GM12874 (cell line): ENCODE results near the gene BICRAL.

Experiments used
- CTCF ChIP-seq: IDR thresholded peaks from 2 replicates; pipeline ENCODE4 v1.5.1; 2011; ENCODE audit warnings: low read depth, mild to moderate bottlenecking, control low read depth, low read length, moderate library complexity; ENCODE audit not compliant: insufficient read depth

The BICRAL gene

DNA sequence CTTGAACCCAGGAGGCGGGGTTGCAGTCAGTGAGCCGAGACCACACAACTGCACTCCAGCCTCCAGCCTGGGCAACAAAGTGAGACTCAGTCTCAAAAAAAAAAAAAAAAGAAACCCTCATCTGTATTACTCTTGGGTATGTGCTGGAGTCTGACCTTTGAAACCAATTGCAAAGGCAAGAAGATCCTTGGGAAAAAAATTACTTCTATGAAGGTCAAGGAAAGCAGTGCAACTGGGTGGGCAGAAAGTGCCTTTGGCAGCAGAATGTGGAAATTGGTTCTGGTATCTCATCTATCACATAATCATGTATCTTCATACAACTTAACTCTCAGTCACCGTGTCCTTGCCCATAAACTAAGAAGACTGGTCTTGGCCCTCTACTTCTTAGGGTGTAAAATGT is 89.9 kb downstream of the BICRAL start:
- no peak for TF ChIP-seq CTCF

DNA sequence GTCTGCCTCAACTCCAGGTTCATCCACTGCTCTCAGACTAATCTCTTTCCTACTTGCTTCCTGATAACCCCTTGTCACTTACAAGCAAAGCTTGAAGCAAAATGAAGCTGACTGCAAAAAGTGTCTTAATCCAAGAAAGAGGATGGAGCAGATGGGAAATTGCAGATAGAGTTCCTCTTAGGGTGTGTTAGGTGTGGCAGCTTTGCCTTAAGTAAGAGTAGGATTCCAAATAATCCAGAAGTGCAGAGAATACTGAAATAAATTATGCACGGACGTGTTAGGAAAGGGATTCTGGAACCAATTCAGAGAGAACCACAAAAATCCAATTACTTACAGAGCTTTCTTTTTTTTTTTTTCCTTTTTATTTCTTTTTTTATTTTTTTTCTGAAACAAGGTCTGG is 91.5 kb downstream of the BICRAL start:
- TF ChIP-seq CTCF, result no peak

DNA sequence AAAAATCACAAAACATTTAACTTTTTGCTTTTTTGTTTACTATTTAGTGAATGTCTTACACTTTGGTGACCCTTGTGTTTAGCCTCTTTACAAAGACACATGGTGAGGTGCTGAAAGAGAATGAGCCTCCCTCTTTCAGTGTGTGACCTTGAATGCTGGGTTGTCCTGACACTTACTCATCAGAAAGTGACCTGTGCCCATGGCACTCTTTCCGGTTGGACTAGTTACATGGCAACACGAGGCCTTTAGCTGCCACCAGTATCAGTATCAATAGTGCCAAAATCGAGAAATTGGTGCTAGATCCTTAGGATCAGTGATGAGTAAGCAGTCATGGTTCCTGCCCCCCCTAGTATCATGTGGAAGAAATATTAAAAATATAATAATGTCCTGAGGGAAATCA is 95.8 kb downstream of the BICRAL start:
- TF ChIP-seq CTCF, result no peak

DNA sequence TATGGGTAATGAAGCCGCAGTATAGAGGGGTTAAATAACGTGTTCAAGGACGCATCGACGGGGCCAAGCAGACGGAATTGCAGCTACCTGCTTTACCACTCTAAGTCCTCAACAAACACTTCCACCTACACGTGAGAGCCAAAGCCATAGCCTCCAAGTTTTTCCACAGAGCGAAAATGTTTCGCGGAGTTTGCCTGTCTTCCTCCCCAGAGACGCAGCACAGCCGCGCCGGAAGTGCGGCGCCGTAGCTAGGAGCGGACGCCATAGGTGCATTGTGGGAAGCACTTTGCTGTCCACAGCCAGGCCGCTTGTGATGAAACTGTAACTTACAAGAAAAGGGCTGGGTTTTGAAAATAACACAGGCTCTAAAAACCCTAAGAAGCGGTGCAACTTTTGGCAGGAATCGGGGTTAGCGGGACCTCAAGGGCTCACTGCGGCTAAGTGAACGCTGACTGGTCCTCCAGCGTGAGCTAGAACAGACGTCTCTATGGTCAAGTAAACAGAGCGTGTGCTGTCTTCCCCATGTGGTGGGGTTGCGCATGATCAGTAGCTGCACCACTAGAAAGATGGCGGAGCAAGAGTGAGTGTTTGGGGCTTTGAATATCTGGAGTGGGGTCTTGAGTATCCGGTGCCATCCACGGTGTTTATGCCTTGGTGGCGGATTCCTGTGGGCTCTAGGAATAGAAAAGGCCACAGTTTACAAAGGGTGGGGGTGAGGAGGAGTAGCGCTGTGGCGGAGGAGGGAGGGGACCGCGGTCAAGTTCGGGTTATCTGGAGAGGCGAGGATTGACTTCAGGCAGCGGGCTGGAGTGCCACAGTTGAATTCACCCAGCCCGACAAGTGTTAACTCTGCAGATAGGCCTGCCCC is 97.8 kb downstream of the BICRAL start, which contains the start of gene RPL7L1:
Gene RPL7L1, plus strand, starts transcription at position 245 of the 868 bp plus-strand sequence. Its CDS starts 295 bp downstream, at position 540.
- no peak for TF ChIP-seq CTCF

DNA sequence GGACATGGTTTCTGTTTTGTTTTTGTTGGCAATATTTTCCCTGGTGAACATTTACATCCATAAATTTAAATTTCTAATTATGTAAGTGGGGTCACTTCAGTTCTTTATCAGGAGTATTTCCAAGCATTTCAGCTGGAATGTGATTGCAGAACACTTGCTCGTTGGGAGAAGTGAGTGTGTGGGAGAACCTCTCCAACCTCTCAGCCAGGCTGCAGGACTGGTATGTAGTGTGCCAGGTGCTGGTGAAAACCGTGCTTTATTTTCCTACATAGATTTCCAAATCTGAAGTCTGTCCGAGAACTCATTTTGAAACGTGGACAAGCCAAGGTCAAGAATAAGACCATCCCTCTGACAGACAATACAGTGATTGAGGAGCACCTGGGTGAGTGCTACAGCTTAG is 103.8 kb downstream of the BICRAL start:
- no peak for TF ChIP-seq CTCF

GRCh38 chr6:42889815-42890214 is 108.0 kb downstream of the BICRAL start:
- no peak for TF ChIP-seq CTCF

DNA sequence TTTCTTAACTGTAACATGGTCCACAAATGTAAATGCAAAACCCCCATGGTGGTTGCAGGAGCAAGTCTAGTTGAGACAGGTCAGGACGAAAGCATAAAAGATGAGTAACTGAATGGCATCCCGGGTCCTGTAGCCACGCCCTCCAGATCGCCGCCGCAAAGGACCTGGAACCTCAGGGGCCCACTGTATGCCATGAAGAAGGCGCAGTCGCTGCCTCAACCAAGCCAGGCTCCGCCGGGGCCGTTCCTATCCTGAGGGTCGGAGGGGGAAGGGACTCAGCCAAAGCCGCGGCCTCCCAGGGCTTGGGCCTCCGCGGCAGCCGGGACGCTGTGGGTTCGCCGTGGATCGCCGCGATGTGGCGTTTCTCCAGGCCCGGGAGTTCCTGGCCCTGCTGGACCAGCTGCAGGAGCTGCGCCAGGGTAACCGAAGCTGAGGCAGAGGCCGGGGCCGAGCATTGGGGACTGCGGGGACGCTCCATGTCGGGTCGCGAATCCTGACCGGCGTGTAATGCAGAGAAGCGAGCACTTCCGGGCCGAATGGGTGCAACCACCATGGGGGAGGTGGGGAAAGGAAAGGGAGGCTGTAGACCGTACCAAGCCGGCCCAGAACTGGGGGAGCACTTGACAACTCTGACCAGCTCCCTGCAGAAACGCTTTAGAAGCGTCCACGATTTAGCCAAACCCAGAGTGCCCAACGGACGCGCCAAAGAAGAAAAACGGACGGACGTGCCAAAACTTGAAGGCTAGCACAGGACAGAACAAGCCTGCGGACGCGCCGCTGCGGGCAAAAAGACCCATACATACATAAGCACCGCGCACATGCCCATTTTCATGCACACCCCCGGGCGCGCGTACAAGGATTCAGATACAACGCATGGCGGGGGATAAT is 108.7 kb downstream of the BICRAL start:
- TF ChIP-seq CTCF, result no peak
